ENCODE data around the gene DEF6. TPM values are rescaled to one million over a fixed set of nuclear protein-coding genes. Genes with fewer than 3 reads are reported as not detected.

DEF6 gene
- total and polyA plus RNA-seq, 5 donors, result 1.3 to 3.6 (median 2.6) TPM

- 97% methylated on average over 6 of the region's 6 CpGs for WGBS
- H3K4me1 ChIP-seq (ENCODE audit: control insufficient read depth, insufficient read depth, low read length), result peaks cover 23% of the 10 kb centered on the region
- DNase-seq (no peak), ATAC-seq (no peak)
- no peak overlapping the region for H3K27ac ChIP-seq (ENCODE audit: low read length)
- H3K4me3 ChIP-seq (ENCODE audit: low read length), result no peak overlapping the region
- no peaks in the 10 kb centered on the region for H3K27me3 ChIP-seq (ENCODE audit: control insufficient read depth, insufficient read depth)
- intact Hi-C loops (cut with DNase I), result no loop called here
- H3K9me3 ChIP-seq (ENCODE audit: control insufficient read depth, low read length), result no peaks in the 10 kb centered on the region
Observed at GRCh38 chr6:35365594-35366203, 68.1 kb downstream of the DEF6 start.

GRCh38 chr6:35366204-35366596 lies 68.6 kb downstream of the DEF6 start:
- intact Hi-C loops (cut with DNase I), result no loop called here
- no peak overlapping the region for H3K27ac ChIP-seq (ENCODE audit: low read length)
- no peaks in the 10 kb centered on the region for H3K9me3 ChIP-seq (ENCODE audit: control insufficient read depth, low read length)
- H3K4me3 ChIP-seq (ENCODE audit: low read length), result no peak overlapping the region
- ATAC-seq, result no peak
- DNase-seq, result no peak
- H3K27me3 ChIP-seq (ENCODE audit: control insufficient read depth, insufficient read depth), result no peaks in the 10 kb centered on the region
- peaks cover 20% of the 10 kb centered on the region for H3K4me1 ChIP-seq (ENCODE audit: control insufficient read depth, insufficient read depth, low read length)

- H3K27ac ChIP-seq (ENCODE audit: low read length), result no peak overlapping the region
- no peak for DNase-seq
- no peak overlapping the region for H3K4me3 ChIP-seq (ENCODE audit: low read length)
- H3K9me3 ChIP-seq (ENCODE audit: control insufficient read depth, low read length), result no peaks in the 10 kb centered on the region
- peaks cover 19% of the 10 kb centered on the region for H3K4me1 ChIP-seq (ENCODE audit: control insufficient read depth, insufficient read depth, low read length)
- intact Hi-C loops (cut with DNase I), result no loop called here
- H3K27me3 ChIP-seq (ENCODE audit: control insufficient read depth, insufficient read depth), result no peaks in the 10 kb centered on the region
- no peak for ATAC-seq
- WGBS, result 79% methylated on average over 5 of the region's 5 CpGs
Observed at GRCh38 chr6:35367646-35368037, 70.0 kb downstream of the DEF6 start.

- ATAC-seq, result no peak
- Histone ChIP-seq H3K4me3 (ENCODE audit: low read length) (no peak overlapping the region), H3K9me3 (ENCODE audit: control insufficient read depth, low read length) (no peaks in the 10 kb centered on the region), H3K27me3 (ENCODE audit: control insufficient read depth, insufficient read depth) (no peaks in the 10 kb centered on the region), H3K4me1 (ENCODE audit: control insufficient read depth, insufficient read depth, low read length) (peaks cover 19% of the 10 kb centered on the region), H3K27ac (ENCODE audit: low read length) (peak overlapping the region; percentile 19)
- WGBS, result 88% methylated on average over 2 of the region's 2 CpGs
- intact Hi-C loops (cut with DNase I), result no loop called here
- DNase-seq, result no peak
Observed at GRCh38 chr6:35368038-35368887, 70.6 kb downstream of the DEF6 start.

- intact Hi-C loops (cut with DNase I), result no loop called here
- ATAC-seq, result peak; percentile 77 to 97
- peaks cover 19% of the 10 kb centered on the region for H3K4me1 ChIP-seq (ENCODE audit: control insufficient read depth, insufficient read depth, low read length)
Observed at GRCh38 chr6:35370124-35370741, 72.6 kb downstream of the DEF6 start.

GRCh38 chr6:35370785-35371493 lies 73.3 kb downstream of the DEF6 start:
- DNase-seq (peak in 1 of 3 donors; percentile 58), ATAC-seq (peak; percentile 10 to 40)
- Histone ChIP-seq H3K4me3 (ENCODE audit: low read length) (no peak overlapping the region), H3K27ac (ENCODE audit: low read length) (peak overlapping the region; percentile 39), H3K27me3 (ENCODE audit: control insufficient read depth, insufficient read depth) (no peaks in the 10 kb centered on the region), H3K9me3 (ENCODE audit: control insufficient read depth, low read length) (no peaks in the 10 kb centered on the region), H3K4me1 (ENCODE audit: control insufficient read depth, insufficient read depth, low read length) (peaks cover 19% of the 10 kb centered on the region)
- intact Hi-C loops (cut with DNase I), result no loop called here
- 75% methylated on average over 9 of the region's 9 CpGs for whole genome bisulfite sequencing

More at GRCh38 chr6:35370124-35370741, 72.6 kb downstream of the DEF6 start:
- 35% methylated on average over 8 of the region's 8 CpGs for WGBS
- no peaks in the 10 kb centered on the region for H3K27me3 ChIP-seq (ENCODE audit: control insufficient read depth, insufficient read depth)
- H3K27ac ChIP-seq (ENCODE audit: low read length), result peak overlapping the region; percentile 95
- no peaks in the 10 kb centered on the region for H3K9me3 ChIP-seq (ENCODE audit: control insufficient read depth, low read length)
- DNase-seq, result peak; percentile 81 to 85 (median 82)
- no peak overlapping the region for H3K4me3 ChIP-seq (ENCODE audit: low read length)

Other genes with a start within 250 kb of the DEF6 start
- not detected for gene TCP11, start 156.5 kb upstream of the DEF6 start, total RNA-seq
- 0.07 TPM for gene TCP11, start 156.5 kb upstream of the DEF6 start, polyA plus RNA-seq
- under 1 TPM; 0.25 to 0.86 (median 0.49) TPM for gene SCUBE3, start 83.9 kb upstream of the DEF6 start, total RNA-seq
- gene SCUBE3, start 83.9 kb upstream of the DEF6 start, polyA plus RNA-seq, result 0.38 TPM
- gene ZNF76, start 38.1 kb upstream of the DEF6 start, total RNA-seq, result 10 to 100 TPM; 28.6 to 44.4 (median 38.2) TPM
- 35.8 TPM for gene ZNF76, start 38.1 kb upstream of the DEF6 start, polyA plus RNA-seq
- 10 to 100 TPM; 20.5 to 22.6 (median 21.3) TPM for gene PPARD, start 44.7 kb downstream of the DEF6 start, total RNA-seq
- 21.2 TPM for gene PPARD, start 44.7 kb downstream of the DEF6 start, polyA plus RNA-seq
- gene FANCE, start 154.5 kb downstream of the DEF6 start, total RNA-seq, result 1 to 10 TPM; 1.3 to 4.7 (median 3.1) TPM
- gene FANCE, start 154.5 kb downstream of the DEF6 start, polyA plus RNA-seq, result 2.0 TPM
- 100 to 1,000 TPM; 608 to 717 (median 617) TPM for gene RPL10A, start 170.6 kb downstream of the DEF6 start, total RNA-seq
- gene RPL10A, start 170.6 kb downstream of the DEF6 start, polyA plus RNA-seq, result 672 TPM
- gene TEAD3, start 199.3 kb downstream of the DEF6 start, total RNA-seq, result 10 to 100 TPM; 27.0 to 50.1 (median 38.2) TPM
- gene TEAD3, start 199.3 kb downstream of the DEF6 start, polyA plus RNA-seq, result 27.1 TPM
- under 1 TPM in 2 of 4 donors, not detected in 2; 0.29 to 0.54 TPM for gene TULP1, start 215.1 kb downstream of the DEF6 start, total RNA-seq
- 0.34 TPM for gene TULP1, start 215.1 kb downstream of the DEF6 start, polyA plus RNA-seq